Vagina (tissue), 2 donors: Measurements from ENCODE around the gene SDK2.

ENCODE experiments used
- POLR2A ChIP-seq, 2 donors: fragments of 450-650 bp; IDR thresholded peaks; one replicate each; pipeline ENCODE4 v1.6.1; 2017; ENCODE audit warnings: antibody characterized with exemption in 2 of 2, mild to moderate bottlenecking in 2 of 2, moderate library complexity in 2 of 2
- TF ChIP-seq, protein P1 (sequence below), 3 experiments: fragments of 450-650 bp in 2 of 3; fragments of 200-600 bp in 1 of 3; sonication (generic) in 1 of 3; IDR thresholded peaks; one replicate each; pipeline ENCODE4 v1.5.1; 2017 to 2019; ENCODE audit warnings: antibody characterized with exemption in 3 of 3, mild to moderate bottlenecking in 2 of 3, moderate library complexity in 2 of 3

DNA sequence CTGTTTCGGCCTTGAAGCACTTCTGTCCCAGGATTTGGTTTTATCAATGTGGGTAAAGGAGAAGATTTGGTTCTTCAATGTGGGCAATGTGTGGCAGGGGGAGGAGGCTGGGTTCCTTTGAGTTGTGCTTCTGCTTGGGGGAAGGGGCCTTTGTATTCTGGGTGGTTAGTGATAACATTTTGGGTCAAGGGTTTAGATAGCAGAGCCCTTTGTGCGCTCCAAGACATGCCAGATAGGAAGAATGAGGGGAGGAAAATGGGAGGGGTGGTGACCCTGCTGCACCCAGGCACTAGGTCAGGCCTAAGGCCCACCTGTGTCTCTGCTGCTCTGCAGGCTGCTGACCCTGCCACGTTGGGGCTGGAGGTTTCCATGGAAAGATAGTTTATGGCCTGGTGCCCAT lies 292.5 kb downstream of the SDK2 start:
- TF ChIP-seq, protein P1, sequence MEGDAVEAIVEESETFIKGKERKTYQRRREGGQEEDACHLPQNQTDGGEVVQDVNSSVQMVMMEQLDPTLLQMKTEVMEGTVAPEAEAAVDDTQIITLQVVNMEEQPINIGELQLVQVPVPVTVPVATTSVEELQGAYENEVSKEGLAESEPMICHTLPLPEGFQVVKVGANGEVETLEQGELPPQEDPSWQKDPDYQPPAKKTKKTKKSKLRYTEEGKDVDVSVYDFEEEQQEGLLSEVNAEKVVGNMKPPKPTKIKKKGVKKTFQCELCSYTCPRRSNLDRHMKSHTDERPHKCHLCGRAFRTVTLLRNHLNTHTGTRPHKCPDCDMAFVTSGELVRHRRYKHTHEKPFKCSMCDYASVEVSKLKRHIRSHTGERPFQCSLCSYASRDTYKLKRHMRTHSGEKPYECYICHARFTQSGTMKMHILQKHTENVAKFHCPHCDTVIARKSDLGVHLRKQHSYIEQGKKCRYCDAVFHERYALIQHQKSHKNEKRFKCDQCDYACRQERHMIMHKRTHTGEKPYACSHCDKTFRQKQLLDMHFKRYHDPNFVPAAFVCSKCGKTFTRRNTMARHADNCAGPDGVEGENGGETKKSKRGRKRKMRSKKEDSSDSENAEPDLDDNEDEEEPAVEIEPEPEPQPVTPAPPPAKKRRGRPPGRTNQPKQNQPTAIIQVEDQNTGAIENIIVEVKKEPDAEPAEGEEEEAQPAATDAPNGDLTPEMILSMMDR (IDR thresholded peaks at IDR 0.05) = no peak
- no peak for TF ChIP-seq POLR2A (IDR thresholded peaks at IDR 0.05)
